K562 (cell line): ENCODE data around the gene SMARCA4. TPM values are rescaled to one million over a fixed set of nuclear protein-coding genes. Genes with fewer than 3 reads are reported as not detected.

Experiments used
- ATAC-seq: fragments of 200-7000 bp; cut with Tn5 transposase; 3 replicates; pipeline ENCODE4 v1.9.1; 2020; ENCODE audit warnings: moderate library complexity
- BruUV-seq: library from RNA; stranded (reverse); fragments of 400-500 nt; replicated peaks from 2 replicates; lab custom pipeline; 2021; lab: Mats Ljungman, UMichigan
- CTCF ChIA-PET: fragments of 300-600 bp; formaldehyde crosslinking; extraction: SDS; loops from one replicate; lab custom pipeline; 2021; ENCODE audit warnings: low intra/inter-chr PET ratio; lab: Yijun Ruan, JAX
- POLR2A ChIA-PET: fragments of 300-600, 350-650 bp; sonication (Branson Sonifier 250); formaldehyde crosslinking; extraction: SDS; loops from one replicate; lab custom pipeline; 2021; ENCODE audit warnings: antibody characterized with exemption, inconsistent platforms; lab: Yijun Ruan, JAX
- DNase-seq, 4 experiments: peaks; one replicate each; pipeline versions ENCODE4 v3.0.0 to v3.0.0-alpha.2; 2011 to 2018; ENCODE audit warnings: low spot score in 3 of 4, mixed read lengths in 3 of 4; ENCODE audit errors: extremely low read depth in 1 of 4
- FAIRE-seq: peaks from 2 replicates; lab custom pipeline; 2011; peaks lifted over from hg19 to GRCh38; lab: Jason Lieb, UNC
- H2AFZ ChIP-seq: 2 replicates; pipeline ENCODE4 v1.6.0; 2011; ENCODE audit warnings: low read depth, low read length, control low read depth, inconsistent platforms
- H3K27ac ChIP-seq: fragments of 200-600 bp; 3 replicates; pipeline ENCODE4 v1.8.0; 2011; ENCODE audit warnings: low read depth, mild to moderate bottlenecking, control low read depth, inconsistent platforms, low read length, moderate library complexity, mixed read lengths; ENCODE audit errors: extremely low read depth
- H3K27me3 ChIP-seq, 2 experiments: fragments of 300-600 bp in 1 of 2; 2 replicates in 1 of 2; 3 replicates in 1 of 2; pipeline versions ENCODE4 v1.6.0 to v1.8.0; 2011; ENCODE audit warnings: inconsistent platforms in 2 of 2, low read length in 2 of 2, mild to moderate bottlenecking in 1 of 2, mixed read lengths in 1 of 2, moderate library complexity in 1 of 2; ENCODE audit not compliant: control insufficient read depth in 2 of 2, insufficient read depth in 2 of 2
- H3K36me3 ChIP-seq: fragments of 300-600 bp; 3 replicates; pipeline ENCODE4 v1.8.0; 2011; ENCODE audit warnings: mild to moderate bottlenecking, low read length, inconsistent platforms; ENCODE audit not compliant: control insufficient read depth, insufficient read depth
- H3K4me1 ChIP-seq, 2 experiments: fragments of 200-600 bp in 1 of 2; replicated peaks in 1 of 2; 2 replicates in 1 of 2; 3 replicates in 1 of 2; pipeline versions ENCODE4 v1.5.1 to v1.8.0; 2011; ENCODE audit warnings: inconsistent platforms in 2 of 2, low read length in 2 of 2, mild to moderate bottlenecking in 1 of 2, mixed read lengths in 1 of 2, moderate library complexity in 1 of 2; ENCODE audit not compliant: control insufficient read depth in 2 of 2, insufficient read depth in 2 of 2
- H3K4me2 ChIP-seq: 2 replicates; pipeline ENCODE4 v1.6.1; 2011; ENCODE audit warnings: low read length, control low read depth, inconsistent platforms, mixed read lengths; ENCODE audit not compliant: insufficient read depth
- H3K4me3 ChIP-seq: fragments of 200-600 bp; sonication (generic), shearing (Covaris generic); 2 replicates; pipeline ENCODE4 v1.5.1; 2016; ENCODE audit warnings: control low read depth, inconsistent platforms
- H3K79me2 ChIP-seq: fragments of 200-600 bp; 3 replicates; pipeline ENCODE4 v1.8.0; 2011; ENCODE audit warnings: low read length, inconsistent platforms; ENCODE audit not compliant: control insufficient read depth, insufficient read depth
- H3K9ac ChIP-seq, 2 experiments: 2 replicates each; pipeline versions ENCODE4 v1.6.0 to v1.6.1; 2011; ENCODE audit warnings: low read depth in 2 of 2, low read length in 2 of 2, control low read depth in 1 of 2, inconsistent platforms in 1 of 2, mild to moderate bottlenecking in 1 of 2, mixed read lengths in 1 of 2; ENCODE audit not compliant: insufficient read depth in 1 of 2
- H3K9me1 ChIP-seq: one replicate; pipeline ENCODE4 v1.6.0; 2011; ENCODE audit warnings: inconsistent platforms, mild to moderate bottlenecking, low read length, moderate library complexity; ENCODE audit not compliant: control insufficient read depth, insufficient read depth
- H3K9me3 ChIP-seq: replicated peaks from 2 replicates; pipeline ENCODE4 v1.5.1; 2011; ENCODE audit warnings: low read depth, low read length, inconsistent platforms; ENCODE audit not compliant: control insufficient read depth, insufficient read depth
- H4K20me1 ChIP-seq: replicated peaks from 2 replicates; pipeline ENCODE4 v1.6.1; 2011; ENCODE audit warnings: low read length, inconsistent platforms, mixed read lengths; ENCODE audit not compliant: control insufficient read depth, insufficient read depth
- BACH1 ChIP-seq: fragments of 200-800 bp; sonication (Bioruptor generic); IDR thresholded peaks from 2 replicates; pipeline ENCODE4 v1.6.1; 2016; ENCODE audit warnings: missing genetic modification characterization, missing compliant biosample characterization
- CEBPG ChIP-seq, 3 experiments: fragments of 200-800 bp in 1 of 3; sonication (Bioruptor generic) in 1 of 3; sonication (generic) in 1 of 3; formaldehyde crosslinking in 1 of 3; IDR thresholded peaks in 2 of 3; conservative IDR thresholded peaks in 1 of 3; 2 replicates each; pipeline versions ENCODE4 v1.6.1 to v1.8.0; 2016 to 2022; ENCODE audit warnings: missing compliant biosample characterization in 2 of 3, missing genetic modification characterization in 2 of 3, mild to moderate bottlenecking in 1 of 3, missing genetic modification reagents in 1 of 3
- CHD1 ChIP-seq: fragments of 200-600 bp; sonication (generic); IDR thresholded peaks from one replicate; pipeline ENCODE4 v1.6.1; 2012; ENCODE audit warnings: mild to moderate bottlenecking, moderate library complexity, low read length, inconsistent platforms
- E2F3 ChIP-seq: fragments of 250-450 bp; sonication (Bioruptor Pico); IDR thresholded peaks from 2 replicates; pipeline ENCODE4 v1.4.0; 2020; ENCODE audit warnings: mild to moderate bottlenecking
- FOXJ3 ChIP-seq: sonication (generic); formaldehyde crosslinking; IDR thresholded peaks from 2 replicates; pipeline ENCODE4 v1.4.0; 2020; ENCODE audit warnings: mild to moderate bottlenecking, missing genetic modification reagents
- KDM1A ChIP-seq, 2 experiments: fragments of 450-650 bp; IDR thresholded peaks; 2 replicates each; pipeline ENCODE4 v1.6.1; 2016; ENCODE audit warnings: mild to moderate bottlenecking in 2 of 2
- MCM2 ChIP-seq: fragments of 450-650 bp; IDR thresholded peaks from 2 replicates; pipeline ENCODE4 v1.6.1; 2017; ENCODE audit warnings: low read depth, mild to moderate bottlenecking
- NCOR1 ChIP-seq: fragments of 450-650 bp; IDR thresholded peaks from 2 replicates; pipeline ENCODE4 v1.6.1; 2016; ENCODE audit warnings: mild to moderate bottlenecking, moderate library complexity
- NR2C1 ChIP-seq, 2 experiments: fragments of 450-650 bp; IDR thresholded peaks; 2 replicates each; pipeline ENCODE4 v1.6.1; 2017; ENCODE audit warnings: mild to moderate bottlenecking in 2 of 2, antibody characterized with exemption in 1 of 2, inconsistent platforms in 1 of 2, missing compliant biosample characterization in 1 of 2, missing genetic modification characterization in 1 of 2
- RCOR1 ChIP-seq, 2 experiments: IDR thresholded peaks; 2 replicates each; pipeline ENCODE4 v1.6.1; 2012; ENCODE audit warnings: low read depth in 2 of 2, low read length in 2 of 2, borderline replicate concordance in 1 of 2, improper control_type of control experiment in 1 of 2
- RHOXF2B ChIP-seq: fragments of 250-450 bp; sonication (Bioruptor Pico); conservative IDR thresholded peaks from 2 replicates; pipeline ENCODE4 v1.5.1; 2021
- SP2 ChIP-seq: IDR thresholded peaks from 2 replicates; pipeline ENCODE4 v1.6.1; 2011; ENCODE audit warnings: mild to moderate bottlenecking, low read depth, low read length, moderate library complexity; ENCODE audit not compliant: poor library complexity, severe bottlenecking; ENCODE audit errors: extremely low read depth
- STAG1 ChIP-seq: sonication (generic); formaldehyde crosslinking; IDR thresholded peaks from 2 replicates; pipeline ENCODE4 v1.5.0; 2020; ENCODE audit warnings: missing genetic modification reagents, borderline replicate concordance
- THRAP3 ChIP-seq: fragments of 450-650 bp; IDR thresholded peaks from 2 replicates; pipeline ENCODE4 v1.6.1; 2016; ENCODE audit warnings: mild to moderate bottlenecking, inconsistent platforms, borderline replicate concordance
- ZC3H4 ChIP-seq: sonication (generic); formaldehyde crosslinking; IDR thresholded peaks from 2 replicates; pipeline ENCODE4 v1.9.0; 2021; ENCODE audit warnings: missing genetic modification reagents, borderline replicate concordance
- ZFP1 ChIP-seq: fragments of 450-650 bp; formaldehyde crosslinking; IDR thresholded peaks from 2 replicates; pipeline ENCODE4 v1.4.0; 2020; ENCODE audit warnings: mild to moderate bottlenecking, mixed read lengths
- ZNF12 ChIP-seq: sonication (generic); formaldehyde crosslinking; IDR thresholded peaks from 2 replicates; pipeline ENCODE4 v1.4.0; 2020; ENCODE audit warnings: mild to moderate bottlenecking, missing genetic modification reagents
- ZNF224 ChIP-seq: sonication (generic); formaldehyde crosslinking; IDR thresholded peaks from 2 replicates; pipeline ENCODE4 v1.8.0; 2022; ENCODE audit warnings: mild to moderate bottlenecking, missing genetic modification reagents
- ZNF253 ChIP-seq: fragments of 250-450 bp; sonication (Bioruptor Pico); conservative IDR thresholded peaks from 2 replicates; pipeline ENCODE4 v1.6.1; 2021; ENCODE audit warnings: mild to moderate bottlenecking
- ZNF347 ChIP-seq: fragments of 450-650 bp; formaldehyde crosslinking; IDR thresholded peaks from 2 replicates; pipeline ENCODE4 v1.4.0; 2020; ENCODE audit warnings: low read depth, mild to moderate bottlenecking, moderate library complexity
- ZNF57 ChIP-seq: fragments of 450-650 bp; formaldehyde crosslinking; IDR thresholded peaks from 2 replicates; pipeline ENCODE4 v1.4.0; 2020; ENCODE audit warnings: mild to moderate bottlenecking, moderate library complexity
- ZNF696 ChIP-seq: fragments of 250-450 bp; sonication (Bioruptor Pico); conservative IDR thresholded peaks from 2 replicates; pipeline ENCODE4 v1.4.0; 2020; ENCODE audit warnings: mild to moderate bottlenecking, moderate library complexity
- ZNF717 ChIP-seq: fragments of 250-450 bp; sonication (Bioruptor Pico); IDR thresholded peaks from 2 replicates; pipeline ENCODE4 v1.5.0; 2021
- ZNF766 ChIP-seq: fragments of 200-800 bp; sonication (Bioruptor generic); conservative IDR thresholded peaks from 2 replicates; pipeline ENCODE4 v1.6.1; 2016; ENCODE audit warnings: missing genetic modification characterization, missing compliant biosample characterization
- ZNF79 ChIP-seq: fragments of 250-450 bp; sonication (Bioruptor Pico); IDR thresholded peaks from 2 replicates; pipeline ENCODE4 v1.4.0; 2020; ENCODE audit warnings: low read depth, mild to moderate bottlenecking, moderate library complexity
- WGBS: fragments of 100-300 bp; shearing (Covaris generic); methylation state at CpG from one replicate; pipeline ENCODE4 v1.1.6; 2016; ENCODE audit warnings: low coverage, mixed read lengths; ENCODE audit not compliant: insufficient coverage; ENCODE audit errors: missing lambda C conversion rate; 5-methylcytosine and 5-hydroxymethylcytosine counted together
- in situ Hi-C: fragments of 300-500 bp; cut with MboI; formaldehyde crosslinking; loops from 4 replicates; pipeline ENCODE4 v1.15.0; 2018; ENCODE audit warnings: inconsistent platforms, mixed read lengths
- intact Hi-C: fragments of 100-400 bp; cut with micrococcal nuclease; formaldehyde crosslinking; loops from 2 replicates; pipeline ENCODE4 v1.14.2; 2022
- polyA plus RNA-seq, 8 experiments: library from polyadenylated mRNA; depleted of rRNA in 4 of 8; stranded (reverse) in 5 of 8; unstranded in 3 of 8; fragments of >200 nt; fragmentation: Nextera tagmentation in 2 of 8; fragmentation: Illumina TruSeq in 1 of 8; extraction: Ambion mirVana in 2 of 8; extraction: Trizol in 1 of 8; gene quantifications; 2 replicates each; pipeline versions ENCODE4 v1.2.1 to v1.2.3, GENCODE V29; 2011 to 2014; ENCODE audit warnings: inconsistent platforms in 1 of 8, missing spikeins in 1 of 8
- total RNA-seq, 7 experiments: library from RNA; depleted of rRNA in 6 of 7; stranded (reverse); fragments of >200 nt in 6 of 7; fragmentation: Illumina TruSeq in 2 of 7; extraction: Trizol in 2 of 7; gene quantifications; 2 replicates each; pipeline versions ENCODE4 v1.2.1 to v1.2.3, GENCODE V29; 2011 to 2021; ENCODE audit warnings: low replicate concordance in 1 of 7

SMARCA4 gene
- total and polyA plus RNA-seq, 9 of the 15 experiments (the other 6 are each of a cell fraction or from before 2014, with no cell fraction given) = 19.3 to 207 (median 52.1) TPM

DNA sequence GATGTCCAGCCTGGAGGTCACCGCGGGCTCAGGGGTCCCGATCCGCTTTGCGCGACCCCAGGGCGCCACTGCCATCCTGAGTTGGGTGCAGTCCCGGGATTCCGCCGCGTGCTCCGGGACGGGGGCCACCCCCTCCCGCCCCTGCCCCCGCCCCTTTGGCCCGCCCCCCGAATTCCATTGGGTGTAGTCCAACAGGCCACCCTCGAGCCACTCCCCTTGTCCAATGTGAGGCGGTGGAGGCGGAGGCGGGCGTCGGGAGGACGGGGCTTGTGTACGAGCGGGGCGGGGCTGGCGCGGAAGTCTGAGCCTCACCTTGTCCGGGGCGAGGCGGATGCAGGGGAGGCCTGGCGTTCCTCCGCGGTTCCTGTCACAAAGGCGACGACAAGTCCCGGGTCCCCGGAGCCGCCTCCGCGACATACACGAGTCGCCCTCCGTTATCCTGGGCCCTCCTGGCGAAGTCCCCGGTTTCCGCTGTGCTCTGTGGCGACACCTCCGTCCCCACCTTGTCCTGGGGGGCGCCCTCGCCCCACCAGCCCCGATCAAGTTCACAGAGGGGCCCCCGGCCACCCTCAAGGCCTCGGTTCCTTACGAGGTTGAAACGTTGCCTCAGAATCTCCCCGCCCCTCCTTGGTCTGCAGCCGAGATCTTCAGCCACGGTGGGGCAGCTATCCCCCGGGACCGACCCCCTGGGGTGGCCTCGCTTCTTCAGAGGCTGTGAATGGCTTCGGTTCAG is 129.6 kb downstream of the SMARCA4 start:
- Histone ChIP-seq H3K27ac (peak overlapping the region; percentile 92), H3K79me2 (peaks cover 70% of the 10 kb centered on the region), H3K4me2 (peak overlapping the region; percentile 97), H3K27me3 (no peaks in the 10 kb centered on the region), H3K9me3 (no peaks in the 10 kb centered on the region), H2AFZ (no peak overlapping the region), H3K4me1 (peaks cover 46 to 64% of the 10 kb centered on the region in 2 experiments), H3K9ac (peak overlapping the region; percentile 97 to 99), H3K36me3 (peaks cover 47% of the 10 kb centered on the region), H3K9me1 (peaks cover 3% of the 10 kb centered on the region), H4K20me1 (peaks cover 46% of the 10 kb centered on the region), H3K4me3 (peak overlapping the region; percentile 98)
- in situ Hi-C loops = no loop called here
- 0% methylated on average over 20 of the region's 64 CpGs for WGBS
- ChIA-PET POLR2A (interaction anchor here (0.7 to 6.1 kb wide), 10 partner anchors 8 to 160 kb away, joined by 3 to 54 read pairs (median 4); no protein-coding TSS in a partner anchor), CTCF (no interaction called here)
- no TSS peak for BruUV-seq
- no peak for FAIRE-seq
- intact Hi-C loops = loop anchor here (5.0 kb wide), 1 partner anchor 53 kb away; no protein-coding TSS in a partner anchor
- DNase-seq = peak; percentile 90 to 98 (median 94)
- ATAC-seq = peak; percentile 91
- TF ChIP-seq ZNF253 (CRISPR knock-in tag) (no peak), RCOR1 (IDR thresholded peaks at IDR 0.05; ENCODE audit: borderline replicate concordance in 1 of 2, low read depth in 2 of 2, low read length in 2 of 2) (no peak), CHD1 (peak; percentile 97), ZNF766 (CRISPR knock-in tag) (no peak), ZNF717 (CRISPR knock-in tag) (no peak), CEBPG (CRISPR knock-in tag; IDR thresholded peaks at IDR 0.05) (peak; percentile 49; the same call in 1 of the 2 replicates), CEBPG (tag; conservative IDR thresholded peaks at IDR 0.05 in 1 of 2, IDR thresholded peaks at IDR 0.05 in 1 of 2) (no peak), ZNF12 (CRISPR knock-in tag) (no peak), ZC3H4 (CRISPR knock-in tag) (peak; percentile 95), E2F3 (0 out of 2 replicates have a peak, but pooled peaks have one; percentile 36), THRAP3 (no peak), RHOXF2B (no peak), NCOR1 (no peak), BACH1 (tag) (no peak), ZNF57 (CRISPR knock-in tag) (no peak), ZFP1 (CRISPR knock-in tag) (no peak), ZNF79 (CRISPR knock-in tag) (no peak), MCM2 (no peak), STAG1 (CRISPR knock-in tag) (peak; percentile 35), SP2 (no peak), ZNF696 (CRISPR knock-in tag) (no peak), ZNF347 (CRISPR knock-in tag) (no peak), ZNF224 (no peak), KDM1A (IDR thresholded peaks at IDR 0.05) (no peak), NR2C1 (IDR thresholded peaks at IDR 0.05) (no peak), NR2C1 (tag; IDR thresholded peaks at IDR 0.05) (no peak), FOXJ3 (CRISPR knock-in tag) (no peak)
